ENCODE measurements around the gene LAMA2.

DNA sequence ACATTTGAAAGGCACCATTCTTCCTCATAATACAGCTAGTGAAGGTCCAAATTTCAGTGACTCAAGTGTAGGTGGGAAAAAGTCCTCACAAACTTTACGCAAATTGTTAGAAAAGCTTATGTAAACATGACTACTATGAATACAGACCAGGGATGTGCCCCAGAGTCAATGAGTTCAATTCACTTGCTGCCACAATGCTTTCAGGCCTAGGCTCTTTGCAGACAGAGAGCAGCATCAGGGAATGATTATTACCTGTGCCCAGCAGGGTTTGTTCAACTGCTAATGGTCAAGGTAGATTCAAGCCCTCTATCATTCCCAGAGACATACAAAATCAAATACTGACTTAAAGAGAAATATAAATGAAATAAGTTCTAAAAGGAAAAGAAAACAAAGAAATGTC, 84.0 kb downstream of the LAMA2 start:
- TF ChIP-seq, protein P1, sequence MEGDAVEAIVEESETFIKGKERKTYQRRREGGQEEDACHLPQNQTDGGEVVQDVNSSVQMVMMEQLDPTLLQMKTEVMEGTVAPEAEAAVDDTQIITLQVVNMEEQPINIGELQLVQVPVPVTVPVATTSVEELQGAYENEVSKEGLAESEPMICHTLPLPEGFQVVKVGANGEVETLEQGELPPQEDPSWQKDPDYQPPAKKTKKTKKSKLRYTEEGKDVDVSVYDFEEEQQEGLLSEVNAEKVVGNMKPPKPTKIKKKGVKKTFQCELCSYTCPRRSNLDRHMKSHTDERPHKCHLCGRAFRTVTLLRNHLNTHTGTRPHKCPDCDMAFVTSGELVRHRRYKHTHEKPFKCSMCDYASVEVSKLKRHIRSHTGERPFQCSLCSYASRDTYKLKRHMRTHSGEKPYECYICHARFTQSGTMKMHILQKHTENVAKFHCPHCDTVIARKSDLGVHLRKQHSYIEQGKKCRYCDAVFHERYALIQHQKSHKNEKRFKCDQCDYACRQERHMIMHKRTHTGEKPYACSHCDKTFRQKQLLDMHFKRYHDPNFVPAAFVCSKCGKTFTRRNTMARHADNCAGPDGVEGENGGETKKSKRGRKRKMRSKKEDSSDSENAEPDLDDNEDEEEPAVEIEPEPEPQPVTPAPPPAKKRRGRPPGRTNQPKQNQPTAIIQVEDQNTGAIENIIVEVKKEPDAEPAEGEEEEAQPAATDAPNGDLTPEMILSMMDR (IDR thresholded peaks at IDR 0.05; ENCODE audit: low read depth, low read length): no peak
- TF ChIP-seq EZH2phosphoT487 (IDR thresholded peaks at IDR 0.05; ENCODE audit: low read depth): no peak
